Measurements from ENCODE around the gene TMEM243. TPM values are rescaled to one million over a fixed set of nuclear protein-coding genes. Genes with fewer than 3 reads are reported as not detected.

TMEM243 gene
- polyA plus RNA-seq, 1 donor from 2014 or later: 3.7 TPM

GRCh38 chr7:87171282-87171934 is 48.1 kb downstream of the TMEM243 start:
- Histone ChIP-seq H3K36me3 (ENCODE audit: insufficient read depth, low read length) (peaks cover 31% of the 10 kb centered on the region), H3K27me3 (ENCODE audit: insufficient read depth, low read depth, low read length) (no peaks in the 10 kb centered on the region), H3F3A (ENCODE audit: insufficient read depth, low read length, poor library complexity, severe bottlenecking) (no peaks in the 10 kb centered on the region), H2AFZ (ENCODE audit: low read depth, low read length) (no peak overlapping the region), H3K79me2 (replicated peaks; ENCODE audit: insufficient read depth, low read length) (no peaks in the 10 kb centered on the region), H3K9ac (ENCODE audit: low read length) (no peak overlapping the region), H3K4me3 (ENCODE audit: low read length) (no peak overlapping the region), H3K27ac (ENCODE audit: low read length) (no peak overlapping the region), H3K9me2 (ENCODE audit: insufficient read depth, low read length) (no peaks in the 10 kb centered on the region), H3K9me3 (ENCODE audit: low read length) (no peaks in the 10 kb centered on the region), H3K4me2 (ENCODE audit: low read length) (no peak overlapping the region), H4K20me1 (ENCODE audit: insufficient read depth) (no peaks in the 10 kb centered on the region)
- TF ChIP-seq POLR2AphosphoS5 (IDR thresholded peaks at IDR 0.05) (no peak), RAD21 (conservative IDR thresholded peaks at IDR 0.05) (no peak), CTCF (IDR thresholded peaks at IDR 0.05; ENCODE audit: poor library complexity, severe bottlenecking) (no peak), SMC3 (conservative IDR thresholded peaks at IDR 0.05; ENCODE audit: poor library complexity) (no peak), REST (IDR thresholded peaks at IDR 0.05; ENCODE audit: borderline replicate concordance) (no peak), EZH2 (IDR thresholded peaks at IDR 0.05; ENCODE audit: borderline replicate concordance, insufficient read depth, low read length, poor library complexity, severe bottlenecking) (no peak)

GRCh38 chr7:87170828-87171227 is 48.7 kb downstream of the TMEM243 start:
- H3K36me3 ChIP-seq (ENCODE audit: insufficient read depth, low read length): peaks cover 33% of the 10 kb centered on the region
- H4K20me1 ChIP-seq (ENCODE audit: insufficient read depth): no peaks in the 10 kb centered on the region
- no peaks in the 10 kb centered on the region for H3K79me2 ChIP-seq (replicated peaks; ENCODE audit: insufficient read depth, low read length)
- TF ChIP-seq POLR2AphosphoS5 (IDR thresholded peaks at IDR 0.05) (no peak), TAF1 (IDR thresholded peaks at IDR 0.05; ENCODE audit: low read depth) (no peak), REST (IDR thresholded peaks at IDR 0.05; ENCODE audit: borderline replicate concordance) (no peak), RAD21 (conservative IDR thresholded peaks at IDR 0.05) (no peak), CTCF (IDR thresholded peaks at IDR 0.05; ENCODE audit: poor library complexity, severe bottlenecking) (no peak), SMC3 (conservative IDR thresholded peaks at IDR 0.05; ENCODE audit: poor library complexity) (no peak), EZH2 (IDR thresholded peaks at IDR 0.05; ENCODE audit: borderline replicate concordance, insufficient read depth, low read length, poor library complexity, severe bottlenecking) (no peak), MXI1 (conservative IDR thresholded peaks at IDR 0.05; ENCODE audit: poor library complexity, severe bottlenecking) (no peak), EP300 (conservative IDR thresholded peaks at IDR 0.05; ENCODE audit: poor library complexity, severe bottlenecking) (no peak)
- H3F3A ChIP-seq (ENCODE audit: insufficient read depth, low read length, poor library complexity, severe bottlenecking): no peaks in the 10 kb centered on the region
- no peak overlapping the region for H3K4me3 ChIP-seq (ENCODE audit: low read length)
- no peaks in the 10 kb centered on the region for H3K9me2 ChIP-seq (ENCODE audit: insufficient read depth, low read length)
- no peaks in the 10 kb centered on the region for H3K27me3 ChIP-seq (ENCODE audit: insufficient read depth, low read depth, low read length)
- H3K27ac ChIP-seq (ENCODE audit: low read length): no peak overlapping the region
- no peak overlapping the region for H3K9ac ChIP-seq (ENCODE audit: low read length)
- no peak overlapping the region for H3K4me2 ChIP-seq (ENCODE audit: low read length)
- no peaks in the 10 kb centered on the region for H3K9me3 ChIP-seq (ENCODE audit: low read length)
- no peak overlapping the region for H2AFZ ChIP-seq (ENCODE audit: low read depth, low read length)
